Caco-2 (cell line): Measurements from ENCODE around the gene KLHL9. TPM values are rescaled to one million over a fixed set of nuclear protein-coding genes. Genes with fewer than 3 reads are reported as not detected.

Experiments used
- BruUV-seq: library from RNA; stranded (reverse); fragments of 400-500 nt; replicated peaks from 2 replicates; lab custom pipeline; 2021; lab: Mats Ljungman, UMichigan
- CTCF ChIA-PET: fragments of 300-600 bp; sonication (Branson Sonifier 250); formaldehyde crosslinking; loops from one replicate; lab custom pipeline; 2022; ENCODE audit warnings: antibody characterized with exemption; lab: Charles Lee
- POLR2A ChIA-PET: fragments of 300-600 bp; sonication (Branson Sonifier 250); formaldehyde crosslinking; loops from one replicate; lab custom pipeline; 2022; ENCODE audit warnings: antibody characterized with exemption; lab: Charles Lee
- DNase-seq, 2 experiments: peaks; one replicate each; pipeline versions ENCODE4 v3.0.0 to v3.0.0-alpha.2; 2020 to 2022
- H3K27me3 ChIP-seq: replicated peaks from 2 replicates; pipeline ENCODE4 v1.6.0; 2011; ENCODE audit warnings: low read length; ENCODE audit not compliant: control insufficient read depth, insufficient read depth
- H3K36me3 ChIP-seq: 2 replicates; pipeline ENCODE4 v1.5.1; 2011; ENCODE audit warnings: low read length; ENCODE audit not compliant: control insufficient read depth, insufficient read depth
- H3K4me1 ChIP-seq: fragments of 250-450 bp; sonication (Bioruptor Pico); 2 replicates; pipeline ENCODE4 v1.5.1; 2020; ENCODE audit warnings: mild to moderate bottlenecking
- H3K4me3 ChIP-seq: 2 replicates; pipeline ENCODE4 v1.5.1; 2011; ENCODE audit warnings: low read depth, mild to moderate bottlenecking, control low read depth, low read length
- H3K9me3 ChIP-seq: fragments of 250-450 bp; sonication (Bioruptor Pico); 2 replicates; pipeline ENCODE4 v1.5.1; 2020; ENCODE audit warnings: mild to moderate bottlenecking, moderate library complexity
- H3K27ac Mint-ChIP-seq: one replicate; pipeline ENCODE4 v1.8.0; 2022; ENCODE audit warnings: mixed read lengths; ENCODE audit not compliant: unreplicated experiment
- H3K27me3 Mint-ChIP-seq: one replicate; pipeline ENCODE4 v1.8.0; 2022; ENCODE audit warnings: mixed read lengths; ENCODE audit not compliant: insufficient read depth, unreplicated experiment
- H3K36me3 Mint-ChIP-seq: one replicate; pipeline ENCODE4 v1.8.0; 2022; ENCODE audit warnings: mild to moderate bottlenecking, mixed read lengths; ENCODE audit not compliant: insufficient read depth, unreplicated experiment
- H3K4me1 Mint-ChIP-seq: one replicate; pipeline ENCODE4 v1.8.0; 2022; ENCODE audit warnings: low read depth, mixed read lengths; ENCODE audit not compliant: unreplicated experiment
- H3K4me3 Mint-ChIP-seq: one replicate; pipeline ENCODE4 v1.8.0; 2022; ENCODE audit warnings: mild to moderate bottlenecking, moderate library complexity, mixed read lengths; ENCODE audit not compliant: unreplicated experiment
- H3K9me3 Mint-ChIP-seq: one replicate; pipeline ENCODE4 v1.8.0; 2022; ENCODE audit warnings: mixed read lengths; ENCODE audit not compliant: unreplicated experiment
- CTCF ChIP-seq, 2 experiments: fragments of 200-600 bp in 1 of 2; IDR thresholded peaks; 1 replicate in 1 of 2; 2 replicates in 1 of 2; pipeline versions ENCODE4 v1.5.1 to v1.8.0; 2011 to 2022; ENCODE audit warnings: antibody characterized with exemption in 1 of 2, control low read depth in 1 of 2, inconsistent platforms in 1 of 2, low read depth in 1 of 2, low read length in 1 of 2, mild to moderate bottlenecking in 1 of 2, moderate library complexity in 1 of 2; ENCODE audit not compliant: insufficient read depth in 1 of 2, severe bottlenecking in 1 of 2, unreplicated experiment in 1 of 2
- intact Hi-C: fragments of 100-400 bp; cut with micrococcal nuclease; formaldehyde crosslinking; loops from one replicate; pipeline ENCODE4 v1.10.0; 2022; ENCODE audit not compliant: unreplicated experiment
- total RNA-seq: library from RNA; stranded (reverse); gene quantifications from 2 replicates; pipeline ENCODE4 v1.2.3, GENCODE V29; 2022

Gene KLHL9
- total RNA-seq, 1 experiment from 2014 or later, result 13.5 TPM

GRCh38 chr9:21362287-21362686 is 27.1 kb upstream of the KLHL9 start:
- H3K27me3 ChIP-seq, result no peaks in the 10 kb centered on the region; the same call in 1 of the 2 replicates
- CTCF ChIA-PET, result no interaction called here
- no peak overlapping the region for H3K27ac Mint-ChIP-seq
- no peak overlapping the region for H3K4me3 ChIP-seq
- H3K9me3 Mint-ChIP-seq, result no peaks in the 10 kb centered on the region
- peaks cover 4% of the 10 kb centered on the region for H3K27me3 Mint-ChIP-seq
- H3K36me3 Mint-ChIP-seq, result no peaks in the 10 kb centered on the region
- no peaks in the 10 kb centered on the region for H3K9me3 ChIP-seq
- no peaks in the 10 kb centered on the region for H3K4me1 ChIP-seq
- POLR2A ChIA-PET, result no interaction called here
- DNase-seq, result no peak
- no TSS peak for BruUV-seq
- intact Hi-C loops, result no loop called here
- no peak overlapping the region for H3K4me3 Mint-ChIP-seq
- H3K4me1 Mint-ChIP-seq, result no peaks in the 10 kb centered on the region
- TF ChIP-seq CTCF (IDR thresholded peaks at IDR 0.05; ENCODE audit: insufficient read depth in 1 of 2, low read depth in 1 of 2, low read length in 1 of 2, severe bottlenecking in 1 of 2, unreplicated experiment in 1 of 2), result no peak
- no peaks in the 10 kb centered on the region for H3K36me3 ChIP-seq

- H3K4me1 ChIP-seq, result no peaks in the 10 kb centered on the region
- no TSS peak for BruUV-seq
- ChIA-PET CTCF (no interaction called here), POLR2A (no interaction called here)
- Mint-ChIP-seq H3K27ac (no peak overlapping the region), H3K9me3 (peaks cover 11% of the 10 kb centered on the region), H3K27me3 (peaks cover 7% of the 10 kb centered on the region), H3K36me3 (no peaks in the 10 kb centered on the region), H3K4me3 (no peak overlapping the region), H3K4me1 (no peaks in the 10 kb centered on the region)
- no peaks in the 10 kb centered on the region for H3K9me3 ChIP-seq
- intact Hi-C loops, result no loop called here
- TF ChIP-seq CTCF (IDR thresholded peaks at IDR 0.05; ENCODE audit: insufficient read depth in 1 of 2, low read depth in 1 of 2, low read length in 1 of 2, severe bottlenecking in 1 of 2, unreplicated experiment in 1 of 2), result no peak
- H3K27me3 ChIP-seq, result no peaks in the 10 kb centered on the region
- H3K4me3 ChIP-seq, result no peak overlapping the region
- no peaks in the 10 kb centered on the region for H3K36me3 ChIP-seq
- DNase-seq, result no peak
Measured at GRCh38 chr9:21357479-21358460, 22.6 kb upstream of the KLHL9 start.

- no peaks in the 10 kb centered on the region for H3K4me1 Mint-ChIP-seq
- no peaks in the 10 kb centered on the region for H3K36me3 Mint-ChIP-seq
- H3K27ac Mint-ChIP-seq, result no peak within 1 kb of the TSS
- BruUV-seq, result no TSS peak
- no peak for DNase-seq
- Histone ChIP-seq H3K4me1 (no peaks in the 10 kb centered on the region), H3K36me3 (no peaks in the 10 kb centered on the region), H3K4me3 (no peak within 1 kb of the TSS), H3K27me3 (no peaks in the 10 kb centered on the region), H3K9me3 (no peaks in the 10 kb centered on the region)
- no peak for TF ChIP-seq CTCF (IDR thresholded peaks at IDR 0.05; ENCODE audit: insufficient read depth in 1 of 2, low read depth in 1 of 2, low read length in 1 of 2, severe bottlenecking in 1 of 2, unreplicated experiment in 1 of 2)
- CTCF ChIA-PET, result no interaction called here
- H3K9me3 Mint-ChIP-seq, result peaks cover 11% of the 10 kb centered on the region
- intact Hi-C loops, result no loop called here
- POLR2A ChIA-PET, result no interaction called here
- peaks cover 8% of the 10 kb centered on the region for H3K27me3 Mint-ChIP-seq
- no peak within 1 kb of the TSS for H3K4me3 Mint-ChIP-seq
Measured at GRCh38 chr9:21350787-21351186, 15.6 kb upstream of the KLHL9 start, which contains the start of gene IFNA6. Gene IFNA6, minus strand, starts transcription at chr9:21350887. Its CDS starts 0 bp downstream, at chr9:21350887.
